Liver (tissue), 9 donors: Measurements from ENCODE around the gene RNF8. TPM values are rescaled to one million over a fixed set of nuclear protein-coding genes. Genes with fewer than 3 reads are reported as not detected.

Experiments used
- DNase-seq: peaks from one replicate; pipeline ENCODE4 v3.0.0-alpha.2; 2017; ENCODE audit warnings: low spot score
- H3K27ac ChIP-seq, 2 donors: one replicate each; pipeline ENCODE4 v1.7.0; 2013; ENCODE audit warnings: inconsistent platforms in 2 of 2, low read length in 2 of 2, control low read depth in 1 of 2, low read depth in 1 of 2, mild to moderate bottlenecking in 1 of 2
- H3K27me3 ChIP-seq, 4 donors: one replicate each; pipeline versions ENCODE4 v1.6.1 to v1.7.0; 2013; ENCODE audit warnings: low read length in 3 of 4, inconsistent platforms in 1 of 4, mild to moderate bottlenecking in 1 of 4, moderate library complexity in 1 of 4; ENCODE audit not compliant: control insufficient read depth in 4 of 4, insufficient read depth in 4 of 4
- H3K36me3 ChIP-seq, 4 donors: one replicate each; pipeline versions ENCODE4 v1.6.1 to v1.7.0; 2013; ENCODE audit warnings: low read length in 3 of 4, mild to moderate bottlenecking in 3 of 4, low read depth in 1 of 4, moderate library complexity in 1 of 4; ENCODE audit not compliant: control insufficient read depth in 4 of 4, insufficient read depth in 3 of 4
- H3K4me1 ChIP-seq, 4 donors: one replicate each; pipeline versions ENCODE4 v1.6.1 to v1.7.0; 2013; ENCODE audit warnings: low read length in 3 of 4, mild to moderate bottlenecking in 3 of 4, moderate library complexity in 1 of 4; ENCODE audit not compliant: control insufficient read depth in 4 of 4, insufficient read depth in 4 of 4
- H3K4me3 ChIP-seq, 3 donors: one replicate each; pipeline versions ENCODE4 v1.6.1 to v1.7.0; 2013; ENCODE audit warnings: low read length in 3 of 3, control low read depth in 1 of 3, low read depth in 1 of 3, mild to moderate bottlenecking in 1 of 3
- H3K9ac ChIP-seq, 2 donors: one replicate each; pipeline ENCODE4 v1.7.0; 2013; ENCODE audit warnings: low read length in 2 of 2, mild to moderate bottlenecking in 2 of 2, moderate library complexity in 2 of 2, control low read depth in 1 of 2, low read depth in 1 of 2
- H3K9me3 ChIP-seq, 4 donors: one replicate each; pipeline versions ENCODE4 v1.6.1 to v1.7.0; 2013; ENCODE audit warnings: low read length in 3 of 4; ENCODE audit not compliant: control insufficient read depth in 4 of 4
- ATF3 ChIP-seq: IDR thresholded peaks from 2 replicates; pipeline ENCODE4 v1.6.1; 2016; ENCODE audit warnings: antibody characterized with exemption
- CTCF ChIP-seq: fragments of 150-350 bp; IDR thresholded peaks from 2 replicates; pipeline ENCODE4 v1.5.1; 2017; ENCODE audit warnings: improper control_type of control experiment, low read depth, low read length; ENCODE audit not compliant: missing input control
- EGR1 ChIP-seq, 2 donors: IDR thresholded peaks; 2 replicates each; pipeline ENCODE4 v1.6.1; 2016 to 2018; ENCODE audit warnings: antibody characterized with exemption in 2 of 2, low read depth in 2 of 2
- FOXA1 ChIP-seq: IDR thresholded peaks from 2 replicates; pipeline ENCODE4 v1.6.1; 2016; ENCODE audit warnings: antibody characterized with exemption
- FOXA2 ChIP-seq: IDR thresholded peaks from 2 replicates; pipeline ENCODE4 v1.6.1; 2016; ENCODE audit warnings: antibody characterized with exemption
- GABPA ChIP-seq, 2 donors: IDR thresholded peaks in 1 of 2; conservative IDR thresholded peaks in 1 of 2; 2 replicates each; pipeline ENCODE4 v1.6.1; 2016; ENCODE audit warnings: antibody characterized with exemption in 2 of 2, mild to moderate bottlenecking in 1 of 2, moderate library complexity in 1 of 2
- HNF4A ChIP-seq, 2 donors: conservative IDR thresholded peaks; 2 replicates each; pipeline ENCODE4 v1.6.1; 2016; ENCODE audit warnings: antibody characterized with exemption in 2 of 2, mild to moderate bottlenecking in 2 of 2
- HNF4G ChIP-seq: IDR thresholded peaks from 2 replicates; pipeline ENCODE4 v1.6.1; 2016; ENCODE audit warnings: antibody characterized with exemption
- JUND ChIP-seq, 2 donors: IDR thresholded peaks; 2 replicates each; pipeline ENCODE4 v1.6.1; 2016; ENCODE audit warnings: antibody characterized with exemption in 2 of 2
- MAX ChIP-seq: IDR thresholded peaks from 2 replicates; pipeline ENCODE4 v1.6.1; 2016; ENCODE audit warnings: antibody characterized with exemption
- NR2F2 ChIP-seq: IDR thresholded peaks from 2 replicates; pipeline ENCODE4 v1.6.1; 2016; ENCODE audit warnings: antibody characterized with exemption
- RAD21 ChIP-seq, 2 donors: IDR thresholded peaks; 2 replicates each; pipeline ENCODE4 v1.6.1; 2016; ENCODE audit warnings: antibody characterized with exemption in 2 of 2, mild to moderate bottlenecking in 2 of 2
- REST ChIP-seq: IDR thresholded peaks from 2 replicates; pipeline ENCODE4 v1.6.1; 2016; ENCODE audit warnings: antibody characterized with exemption, mild to moderate bottlenecking
- RXRA ChIP-seq, 2 donors: IDR thresholded peaks; 2 replicates each; pipeline ENCODE4 v1.6.1; 2017 to 2018; ENCODE audit warnings: antibody characterized with exemption in 2 of 2, mild to moderate bottlenecking in 1 of 2
- SP1 ChIP-seq: IDR thresholded peaks from 2 replicates; pipeline ENCODE4 v1.6.1; 2018; ENCODE audit warnings: antibody characterized with exemption, mild to moderate bottlenecking
- TAF1 ChIP-seq: conservative IDR thresholded peaks from 2 replicates; pipeline ENCODE4 v1.6.1; 2016; ENCODE audit warnings: antibody characterized with exemption, mild to moderate bottlenecking
- YY1 ChIP-seq: IDR thresholded peaks from 2 replicates; pipeline ENCODE4 v1.6.1; 2016; ENCODE audit warnings: antibody characterized with exemption, mild to moderate bottlenecking
- ZBTB33 ChIP-seq: IDR thresholded peaks from 2 replicates; pipeline ENCODE4 v1.6.1; 2016; ENCODE audit warnings: antibody characterized with exemption
- WGBS: extraction: QIAGEN DNeasy Blood & Tissue Kit; methylation state at CpG from one replicate; pipeline ENCODE4 v1.1.7; 2013; 5-methylcytosine and 5-hydroxymethylcytosine counted together
- polyA plus RNA-seq, 2 donors: library from polyadenylated mRNA; stranded (reverse) in 1 of 2; unstranded in 1 of 2; fragments of 200-250 nt in 1 of 2; fragments of >200 nt in 1 of 2; fragmentation: Nextera tagmentation in 1 of 2; extraction: Ambion mirVana in 1 of 2; gene quantifications; one replicate each; pipeline versions ENCODE4 v1.2.1 to v1.2.3, GENCODE V29; 2013 to 2015
- total RNA-seq, 2 donors: library from RNA; depleted of rRNA; stranded (reverse); fragments of >200 nt; gene quantifications; one replicate each; pipeline ENCODE4 v1.2.3, GENCODE V29; 2014
- donor health status: healthy.
- donor health status: healthy.
- donor health status: healthy.
- donor health status: healthy.
- donor health status: healthy.

RNF8 gene
- total RNA-seq (1 to 10 TPM; 8.5 to 9.9 TPM), polyA plus RNA-seq (1 to 10 TPM; 6.1 to 6.5 TPM)

GRCh38 chr6:37353761-37354525 is at the start of gene RNF8:
RNF8 (plus strand) TSS chr6:37353983; CDS start chr6:37354165, 182 bp downstream.
- DNase-seq, result peak; percentile 91
- Histone ChIP-seq H3K9me3 (no peaks in the 10 kb centered on the region), H3K4me1 (peaks cover 0 to 10% (median 8%) of the 10 kb centered on the region in 4 donors), H3K27ac (peak within 1 kb of the TSS; percentile 26 to 63), H3K27me3 (no peaks in the 10 kb centered on the region), H3K9ac (peak within 1 kb of the TSS; percentile 27 to 58), H3K4me3 (peak within 1 kb of the TSS; percentile 79 to 89 (median 82)), H3K36me3 (no peaks in the 10 kb centered on the region)
- TF ChIP-seq MAX, result no peak
- peak in 1 of 2 donors; percentile 31 for TF ChIP-seq GABPA (IDR thresholded peaks at IDR 0.05 in 1 of 2, conservative IDR thresholded peaks at IDR 0.05 in 1 of 2)
- no peak for TF ChIP-seq ATF3
- no peak for TF ChIP-seq JUND (IDR thresholded peaks at IDR 0.05)
- TF ChIP-seq HNF4G, result no peak
- no peak for TF ChIP-seq EGR1 (IDR thresholded peaks at IDR 0.05; ENCODE audit: low read depth in 2 of 2)
- TF ChIP-seq RAD21 (IDR thresholded peaks at IDR 0.05), result peak; percentile 19 to 52
- peak; percentile 15 for TF ChIP-seq SP1
- peak; percentile 91 for TF ChIP-seq YY1
- no peak for TF ChIP-seq FOXA1
- TF ChIP-seq CTCF, result no peak
- TF ChIP-seq FOXA2, result no peak
- TF ChIP-seq HNF4A (conservative IDR thresholded peaks at IDR 0.05), result peak in 1 of 2 donors; percentile 19
- peak; percentile 23 for TF ChIP-seq REST
- TF ChIP-seq RXRA (IDR thresholded peaks at IDR 0.05), result peak; percentile 6 to 13
- no peak for TF ChIP-seq ZBTB33
- TF ChIP-seq TAF1, result no peak
- no peak for TF ChIP-seq NR2F2
- WGBS, result under 1% methylated on average over 54 of the region's 54 CpGs
